HG03066 (cell line): Measurements from ENCODE around the gene SARM1.
A peak's percentile ranks its signal among the peaks of the same experiment; 100 is the strongest.

ENCODE experiments used
- ATAC-seq: cut with Tn5 transposase; IDR thresholded peaks from one replicate; pipeline ENCODE4 v1.9.1; 2021; ENCODE audit warnings: low read depth; ENCODE audit not compliant: unreplicated experiment

The SARM1 gene

GRCh38 chr17:28392491-28392890 lies 21.0 kb downstream of the SARM1 start:
- ATAC-seq = no peak

- ATAC-seq = no peak
Observed at GRCh38 chr17:28394337-28395116, 23.0 kb downstream of the SARM1 start.

GRCh38 chr17:28395426-28395825 lies 23.9 kb downstream of the SARM1 start:
- no peak for ATAC-seq

GRCh38 chr17:28395968-28396367 lies 24.5 kb downstream of the SARM1 start:
- ATAC-seq = no peak

- ATAC-seq = no peak
Observed at GRCh38 chr17:28396635-28397239, 25.2 kb downstream of the SARM1 start.

DNA sequence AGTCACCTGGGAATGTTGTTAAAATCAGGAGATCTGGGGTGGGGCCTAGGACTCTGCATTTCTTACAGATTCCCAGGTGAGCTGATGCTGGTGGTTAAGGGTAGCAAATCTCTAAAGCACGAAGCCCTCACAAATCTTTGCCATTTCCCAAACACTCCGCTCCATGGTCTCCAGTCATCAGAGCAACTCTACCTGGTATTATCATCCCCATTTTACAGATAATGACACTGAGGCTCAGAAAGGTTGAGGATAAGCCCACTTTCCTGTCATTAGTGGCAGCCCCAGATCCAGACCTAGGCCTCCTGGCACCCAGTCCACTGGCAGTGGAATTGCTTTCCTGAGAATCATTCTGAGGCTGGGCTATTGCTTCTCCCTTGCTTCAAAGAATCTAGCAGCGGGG lies 25.8 kb downstream of the SARM1 start:
- no peak for ATAC-seq

DNA sequence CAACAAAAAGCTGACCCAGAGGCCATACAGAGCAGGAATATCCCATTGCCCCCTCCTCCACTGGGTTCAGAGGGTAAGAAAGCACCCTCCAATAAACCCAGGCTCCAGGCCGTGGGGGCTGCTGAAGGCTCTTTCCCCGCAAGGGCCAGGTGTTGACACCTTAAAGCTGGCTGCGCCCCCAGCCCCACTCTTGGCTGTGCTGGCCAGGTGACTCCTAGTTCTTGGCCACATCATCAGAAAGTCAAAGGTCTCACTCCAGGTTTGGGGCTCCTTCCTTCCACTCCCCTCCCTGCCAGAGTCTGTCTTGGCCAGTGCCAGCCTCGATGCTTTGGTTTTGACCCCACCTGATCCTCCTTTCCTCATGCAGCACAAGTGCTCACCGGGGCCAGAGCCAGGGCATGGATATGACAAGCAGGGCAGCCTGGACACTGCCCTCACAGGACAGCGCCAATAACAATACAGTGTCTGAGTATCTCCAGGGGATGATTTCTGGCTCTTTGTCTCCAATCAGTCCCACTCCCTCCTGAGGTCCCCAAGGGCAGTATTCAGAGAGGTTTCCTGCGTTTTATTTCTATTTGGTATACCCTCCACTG lies 26.3 kb downstream of the SARM1 start:
- ATAC-seq = no peak

DNA sequence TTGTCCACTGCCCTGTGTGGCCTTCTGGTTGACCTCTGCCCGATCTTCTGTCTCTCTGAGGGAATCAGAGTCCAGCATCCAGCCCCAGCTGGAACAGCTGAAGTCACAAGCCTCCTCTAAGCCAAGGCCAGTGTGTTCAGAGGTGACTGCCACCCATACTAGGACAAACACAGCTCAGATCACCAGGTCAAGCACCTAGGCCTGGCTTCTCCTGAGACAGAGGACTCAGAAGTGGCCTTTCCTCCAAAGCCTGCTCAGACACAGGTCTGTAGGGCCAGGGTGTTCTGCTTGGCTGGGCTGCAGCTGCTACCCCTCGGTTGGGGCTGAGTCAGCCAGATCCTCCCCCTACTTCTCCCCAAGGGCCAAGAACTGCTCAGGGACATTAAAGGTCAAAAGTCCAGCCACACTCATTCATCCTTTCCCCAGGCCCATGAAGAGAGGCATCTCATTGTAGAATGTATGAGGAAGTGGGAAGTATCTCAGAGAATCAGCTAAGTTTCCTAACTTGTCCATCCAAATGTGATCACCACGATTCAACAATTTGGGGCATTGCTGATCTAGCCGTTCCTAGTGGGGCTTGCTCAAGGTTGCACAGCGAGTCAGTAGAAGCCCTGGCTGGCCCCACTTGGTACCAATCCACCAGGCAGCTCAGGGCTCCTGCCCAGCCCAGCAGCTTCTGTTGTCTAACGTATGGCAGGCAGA lies 26.9 kb downstream of the SARM1 start:
- ATAC-seq = no peak

GRCh38 chr17:28399808-28400207 lies 28.3 kb downstream of the SARM1 start:
- no peak for ATAC-seq

- ATAC-seq = no peak
Observed at GRCh38 chr17:28402224-28402630, 30.7 kb downstream of the SARM1 start.

DNA sequence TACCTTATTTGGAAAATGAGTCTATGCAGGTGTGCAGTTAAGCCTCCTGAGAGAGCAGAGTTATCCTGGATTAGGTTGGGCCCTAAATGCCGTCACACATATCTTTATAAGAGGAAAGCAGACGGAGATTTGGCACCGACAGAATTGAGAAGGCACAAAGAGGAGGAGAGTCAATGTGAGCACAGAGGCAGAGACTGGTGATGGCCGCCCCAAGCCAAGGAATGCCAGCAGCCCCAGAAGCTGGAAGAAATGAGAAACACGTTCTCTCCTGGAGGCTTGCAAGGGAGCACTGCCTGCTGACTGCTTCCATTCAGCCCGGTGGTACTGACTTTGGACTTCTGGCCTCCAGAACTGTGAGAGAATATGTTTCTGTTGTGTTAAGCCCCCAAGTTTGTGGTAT lies 31.4 kb downstream of the SARM1 start:
- no peak for ATAC-seq

DNA sequence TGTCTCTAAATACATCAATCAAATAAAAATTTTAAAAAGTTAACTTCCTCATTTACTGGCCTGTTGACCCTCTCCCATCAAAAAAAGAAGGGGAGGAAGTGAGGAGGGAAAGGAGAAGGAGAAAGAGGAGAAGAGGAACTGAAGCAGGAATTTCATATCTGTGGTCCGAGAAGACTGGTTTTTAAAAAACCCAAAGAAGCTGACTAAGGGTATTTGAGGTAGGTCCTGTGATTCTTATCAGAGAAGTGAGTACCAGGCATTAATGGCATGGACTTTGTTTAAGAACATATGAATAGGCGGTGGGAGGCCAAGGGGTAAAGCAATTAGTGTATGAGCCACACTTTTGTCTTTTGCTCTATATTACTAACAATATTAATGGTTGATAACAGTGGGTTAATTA lies 32.5 kb downstream of the SARM1 start:
- ATAC-seq = no peak

DNA sequence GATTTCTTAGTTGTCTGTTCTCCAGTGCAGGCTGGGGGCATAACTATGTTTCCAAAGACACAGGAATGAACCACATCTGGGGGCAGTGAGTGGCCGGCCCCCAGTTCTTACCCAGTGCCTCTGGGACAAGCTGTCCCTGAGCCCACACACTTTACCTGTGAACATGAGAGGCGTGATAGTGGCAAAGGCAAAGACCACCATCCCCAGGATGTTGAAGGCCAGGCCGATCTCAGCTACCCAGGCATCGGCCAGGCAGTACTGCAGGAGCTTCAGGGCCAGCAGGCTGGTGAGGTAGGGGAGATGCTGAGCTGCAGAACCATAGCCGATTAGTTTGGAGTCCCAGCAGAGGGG lies 32.9 kb downstream of the SARM1 start:
- no peak for ATAC-seq

GRCh38 chr17:28404812-28405570 lies 33.5 kb downstream of the SARM1 start:
- ATAC-seq = no peak

DNA sequence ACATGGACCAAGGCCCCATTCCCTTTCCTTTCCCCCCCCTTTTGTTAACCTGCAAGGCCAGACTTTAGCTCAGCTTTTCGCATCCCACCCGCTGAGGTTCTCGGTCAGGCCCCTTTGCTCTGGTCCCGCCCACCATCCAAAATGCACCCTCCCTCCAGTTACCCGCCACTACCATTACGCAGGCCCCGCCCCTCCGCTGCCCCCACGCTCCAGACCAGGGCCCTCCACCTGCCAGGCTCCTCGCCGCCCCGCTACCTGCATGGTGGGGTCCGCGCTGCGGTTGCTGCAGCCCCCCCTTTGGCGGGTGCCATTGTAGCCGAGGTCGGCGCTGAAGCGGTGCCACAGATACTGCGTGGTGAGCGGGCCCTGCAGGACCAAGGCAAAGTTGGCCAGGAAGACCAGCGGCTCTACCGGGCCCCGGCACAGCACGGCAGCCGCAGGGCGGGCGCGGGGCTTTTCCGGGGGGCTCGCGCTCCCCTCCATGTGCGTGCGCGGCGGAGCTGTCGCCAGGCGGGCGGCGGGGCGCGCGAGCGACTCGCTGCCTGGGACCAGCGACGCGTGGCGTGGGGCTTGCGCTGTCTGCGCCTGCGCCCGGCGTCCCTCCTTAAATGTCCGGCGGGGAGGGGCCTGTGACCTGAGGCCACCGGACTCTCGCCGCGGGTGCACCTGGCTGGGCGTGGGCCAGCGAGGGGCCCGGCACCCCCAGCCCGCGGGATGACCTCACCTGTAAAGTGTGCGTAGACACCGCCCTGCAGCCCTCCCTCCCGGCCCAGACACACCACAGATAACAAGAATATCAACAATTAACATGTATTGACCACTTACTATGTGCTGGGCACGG lies 34.4 kb downstream of the SARM1 start, which contains the start of gene SLC46A1:
Gene SLC46A1, minus strand, starts transcription at position 581 of the 841 bp plus-strand sequence. Its CDS starts 98 bp downstream, at position 483.
- ATAC-seq = peak; percentile 72

- no peak for ATAC-seq
Observed at GRCh38 chr17:28406473-28406814, 35.0 kb downstream of the SARM1 start.

- ATAC-seq = no peak
Observed at GRCh38 chr17:28407130-28407973, 35.9 kb downstream of the SARM1 start.

DNA sequence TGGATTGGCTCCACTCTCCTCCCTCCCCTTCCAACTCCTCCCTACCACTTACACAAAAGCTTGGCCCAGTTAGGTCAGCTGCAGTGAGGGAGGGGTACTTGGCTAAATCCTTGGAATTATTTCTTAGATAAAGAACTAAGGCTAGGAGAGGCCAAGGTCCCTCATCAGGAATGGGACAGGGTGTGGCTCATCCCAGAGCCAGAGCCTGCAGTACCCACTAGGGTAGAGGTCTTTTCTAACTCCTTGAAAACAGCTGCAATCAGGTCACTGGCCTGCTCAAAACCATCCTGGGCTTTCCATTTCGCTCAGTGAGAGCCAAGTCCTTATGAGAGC lies 36.4 kb downstream of the SARM1 start:
- no peak for ATAC-seq

- ATAC-seq = no peak
Observed at GRCh38 chr17:28412099-28412498, 40.6 kb downstream of the SARM1 start.
